Liver (tissue), 3 donors: ENCODE results near the gene TMEM183A.
"Not testable (repeated sequence)": the region's sequence is repeated elsewhere in the genome, so short reads cannot be mapped to it uniquely, and the experiment has no call there.

Experiments used
- ATF3 ChIP-seq: IDR thresholded peaks from 2 replicates; pipeline ENCODE4 v1.6.1; 2016; ENCODE audit warnings: antibody characterized with exemption
- CTCF ChIP-seq: fragments of 150-350 bp; IDR thresholded peaks from 2 replicates; pipeline ENCODE4 v1.5.1; 2017; ENCODE audit warnings: improper control_type of control experiment, low read depth, low read length; ENCODE audit not compliant: missing input control
- HNF4G ChIP-seq: IDR thresholded peaks from 2 replicates; pipeline ENCODE4 v1.6.1; 2016; ENCODE audit warnings: antibody characterized with exemption
- JUND ChIP-seq, 2 donors: IDR thresholded peaks; 2 replicates each; pipeline ENCODE4 v1.6.1; 2016; ENCODE audit warnings: antibody characterized with exemption in 2 of 2
- MAX ChIP-seq: IDR thresholded peaks from 2 replicates; pipeline ENCODE4 v1.6.1; 2016; ENCODE audit warnings: antibody characterized with exemption
- RAD21 ChIP-seq, 2 donors: IDR thresholded peaks; 2 replicates each; pipeline ENCODE4 v1.6.1; 2016; ENCODE audit warnings: antibody characterized with exemption in 2 of 2, mild to moderate bottlenecking in 2 of 2
- REST ChIP-seq: IDR thresholded peaks from 2 replicates; pipeline ENCODE4 v1.6.1; 2016; ENCODE audit warnings: antibody characterized with exemption, mild to moderate bottlenecking
- RXRA ChIP-seq, 2 donors: IDR thresholded peaks; 2 replicates each; pipeline ENCODE4 v1.6.1; 2017 to 2018; ENCODE audit warnings: antibody characterized with exemption in 2 of 2, mild to moderate bottlenecking in 1 of 2
- SP1 ChIP-seq: IDR thresholded peaks from 2 replicates; pipeline ENCODE4 v1.6.1; 2018; ENCODE audit warnings: antibody characterized with exemption, mild to moderate bottlenecking
- TAF1 ChIP-seq: conservative IDR thresholded peaks from 2 replicates; pipeline ENCODE4 v1.6.1; 2016; ENCODE audit warnings: antibody characterized with exemption, mild to moderate bottlenecking
- YY1 ChIP-seq: IDR thresholded peaks from 2 replicates; pipeline ENCODE4 v1.6.1; 2016; ENCODE audit warnings: antibody characterized with exemption, mild to moderate bottlenecking
- ZBTB33 ChIP-seq: IDR thresholded peaks from 2 replicates; pipeline ENCODE4 v1.6.1; 2016; ENCODE audit warnings: antibody characterized with exemption
- donor health status: healthy.
- donor health status: healthy.

GRCh38 chr1:202986120-202986519 lies 21.1 kb upstream of the TMEM183A start:
- TF ChIP-seq CTCF; YY1; RAD21 (IDR thresholded peaks at IDR 0.05); JUND (IDR thresholded peaks at IDR 0.05); REST; RXRA (IDR thresholded peaks at IDR 0.05); SP1; ATF3; TAF1; ZBTB33; MAX; HNF4G: not testable (repeated sequence)
